Right lobe of liver (tissue), 4 donors: ENCODE measurements around the gene EIF4A2.

Source experiments
- CTCF ChIP-seq, 4 donors: fragments of 200-600 bp in 3 of 4; fragments of 450-650 bp in 1 of 4; IDR thresholded peaks; one replicate each; pipeline versions ENCODE4 v1.5.1 to v1.8.0; 2016 to 2022; ENCODE audit warnings: antibody characterized with exemption in 4 of 4, mild to moderate bottlenecking in 2 of 4
- POLR2A ChIP-seq: fragments of 450-650 bp; IDR thresholded peaks from one replicate; pipeline ENCODE4 v1.6.1; 2017; ENCODE audit warnings: antibody characterized with exemption, mild to moderate bottlenecking
- donor health status: DM: no; HTN: no; CAD: no.
- donor health status: DM: no; HTN: no; CAD: no.
- donor health status: DM: no; HTN: yes; CAD: no.

DNA sequence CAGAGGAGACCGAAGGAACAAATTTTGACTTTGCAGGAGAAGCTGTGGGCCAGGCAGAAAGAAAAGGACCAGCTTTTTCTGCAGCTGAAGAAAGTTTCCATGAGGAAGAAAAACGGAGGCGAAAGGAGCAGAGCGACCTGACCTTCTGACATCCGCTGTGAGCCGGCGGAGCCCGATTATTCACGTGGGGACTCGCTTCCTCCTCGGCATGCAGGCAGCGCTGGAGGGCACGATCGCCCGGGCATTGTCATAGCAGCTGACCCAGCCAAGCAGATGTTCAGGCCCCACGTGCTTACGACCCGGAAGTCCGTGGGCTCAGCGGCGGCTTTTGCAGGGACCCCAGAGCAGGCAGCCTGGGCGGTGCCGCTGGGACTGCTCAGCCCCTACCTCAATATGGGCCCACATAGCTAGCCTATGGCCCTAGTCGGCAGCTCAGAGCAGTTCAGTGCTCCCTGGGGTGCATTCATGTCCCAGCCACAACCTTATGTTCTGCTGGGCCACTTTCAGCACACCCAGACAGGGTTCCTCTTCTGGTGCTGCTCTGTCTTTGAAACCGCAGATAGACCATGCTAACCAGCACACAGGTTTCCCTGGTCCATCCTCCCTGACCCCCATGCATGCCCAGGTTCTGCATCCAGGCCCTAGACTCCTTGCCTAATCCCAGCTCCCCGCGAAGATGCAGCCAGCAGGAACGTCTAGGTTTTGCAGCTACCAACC, 10.5 kb upstream of the EIF4A2 start:
- TF ChIP-seq CTCF (IDR thresholded peaks at IDR 0.05) (no peak), POLR2A (peak; percentile 20)
